ENCODE measurements around the gene CYP27C1. TPM values are rescaled to one million over a fixed set of nuclear protein-coding genes. Genes with fewer than 3 reads are reported as not detected.

The CYP27C1 gene
- total RNA-seq, 4 donors from 2014 or later = 0.95 to 4.6 (median 1.6) TPM

- TF ChIP-seq, protein P1, sequence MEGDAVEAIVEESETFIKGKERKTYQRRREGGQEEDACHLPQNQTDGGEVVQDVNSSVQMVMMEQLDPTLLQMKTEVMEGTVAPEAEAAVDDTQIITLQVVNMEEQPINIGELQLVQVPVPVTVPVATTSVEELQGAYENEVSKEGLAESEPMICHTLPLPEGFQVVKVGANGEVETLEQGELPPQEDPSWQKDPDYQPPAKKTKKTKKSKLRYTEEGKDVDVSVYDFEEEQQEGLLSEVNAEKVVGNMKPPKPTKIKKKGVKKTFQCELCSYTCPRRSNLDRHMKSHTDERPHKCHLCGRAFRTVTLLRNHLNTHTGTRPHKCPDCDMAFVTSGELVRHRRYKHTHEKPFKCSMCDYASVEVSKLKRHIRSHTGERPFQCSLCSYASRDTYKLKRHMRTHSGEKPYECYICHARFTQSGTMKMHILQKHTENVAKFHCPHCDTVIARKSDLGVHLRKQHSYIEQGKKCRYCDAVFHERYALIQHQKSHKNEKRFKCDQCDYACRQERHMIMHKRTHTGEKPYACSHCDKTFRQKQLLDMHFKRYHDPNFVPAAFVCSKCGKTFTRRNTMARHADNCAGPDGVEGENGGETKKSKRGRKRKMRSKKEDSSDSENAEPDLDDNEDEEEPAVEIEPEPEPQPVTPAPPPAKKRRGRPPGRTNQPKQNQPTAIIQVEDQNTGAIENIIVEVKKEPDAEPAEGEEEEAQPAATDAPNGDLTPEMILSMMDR (IDR thresholded peaks at IDR 0.05) = no peak
- TF ChIP-seq POLR2A (IDR thresholded peaks at IDR 0.05) = no peak
- intact Hi-C loops (cut with DNase I) = no loop called here
- no peak for DNase-seq
- H3K4me3 ChIP-seq = peak overlapping the region; percentile 65 to 85 (median 69)
- H3K36me3 ChIP-seq = no peaks in the 10 kb centered on the region
- peaks cover 0 to 48% (median 1%) of the 10 kb centered on the region in 4 donors for H3K27me3 ChIP-seq
- no peaks in the 10 kb centered on the region for H3K9me3 ChIP-seq
- peak overlapping the region; percentile 81 to 91 (median 88) for H3K27ac ChIP-seq
- WGBS, 2 donors = 1 to 10% methylated on average over 27 to 29 of the region's 71 CpGs
- peaks cover 5 to 40% (median 14%) of the 10 kb centered on the region in 3 donors for H3K4me1 ChIP-seq
Observed at GRCh38 chr2:127219171-127220070, 678 bp downstream of the CYP27C1 start.

DNA sequence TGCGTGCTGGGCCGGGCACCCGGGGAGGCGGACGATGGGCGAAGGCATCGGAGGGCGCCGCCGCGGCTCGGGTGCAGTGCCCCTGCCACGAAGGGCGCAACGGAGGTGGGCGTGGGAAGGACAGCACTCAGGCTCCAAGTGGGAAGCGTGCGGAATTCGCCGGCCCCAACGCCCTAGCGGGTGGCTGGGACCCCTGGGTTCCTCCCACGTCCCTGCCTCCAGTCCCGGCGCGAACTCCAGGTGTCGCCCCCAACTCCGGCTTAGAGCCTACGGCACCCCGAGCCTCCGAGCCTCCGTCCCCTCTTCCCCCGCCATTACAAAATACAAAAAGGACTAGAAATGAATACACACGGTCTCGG is 1.3 kb downstream of the CYP27C1 start:
- peak overlapping the region; percentile 81 to 91 (median 88) for H3K27ac ChIP-seq
- WGBS, 2 donors = 0% methylated on average over 15 to 20 of the region's 35 CpGs

DNA sequence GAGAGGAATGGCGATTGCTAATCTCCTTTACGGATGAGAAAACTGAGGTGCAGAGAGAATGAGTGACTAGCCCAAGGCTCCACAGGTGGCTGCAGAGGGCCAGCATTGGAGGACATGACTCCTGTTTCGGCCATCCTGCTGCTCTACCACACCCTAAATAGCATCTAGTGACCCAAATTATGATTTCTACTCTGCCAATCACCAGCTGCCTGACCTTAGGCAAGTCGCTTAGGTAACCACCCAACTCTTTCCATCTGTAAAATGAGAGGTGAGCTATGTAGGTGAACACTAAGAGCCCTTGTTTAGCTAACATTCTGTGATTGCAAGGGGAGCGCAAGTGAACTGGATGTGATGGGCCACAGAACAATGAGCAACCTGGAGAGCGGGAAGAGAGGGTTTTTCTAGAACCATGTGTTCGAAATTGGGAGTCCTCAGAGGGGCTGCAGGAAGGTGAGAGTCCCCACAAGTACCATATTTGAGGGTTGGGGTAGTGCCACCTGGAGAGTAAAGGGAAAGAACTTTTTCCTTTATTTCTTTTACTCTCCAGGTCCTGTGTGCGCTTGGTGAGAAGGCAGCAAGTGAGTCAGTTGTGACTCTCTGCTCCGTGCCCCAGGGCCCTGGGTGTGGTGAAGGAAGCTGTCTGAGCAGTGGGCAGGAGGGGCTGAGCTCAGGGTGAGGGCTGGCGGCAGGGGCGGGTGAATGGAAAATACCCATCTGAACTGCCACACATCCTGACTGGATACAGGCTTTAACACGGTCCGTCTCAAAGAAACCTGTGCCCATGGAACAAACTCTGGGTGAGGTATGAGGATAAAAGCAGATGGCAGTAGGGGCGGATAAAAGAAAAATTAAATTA is 2.4 kb downstream of the CYP27C1 start:
- peaks cover 0 to 48% (median 1%) of the 10 kb centered on the region in 4 donors for H3K27me3 ChIP-seq
- DNase-seq = no peak

More for the DNA sequence above, 1.3 kb downstream of the CYP27C1 start:
- no peak for DNase-seq
- Histone ChIP-seq H3K27me3 (peaks cover 0 to 48% (median 1%) of the 10 kb centered on the region in 4 donors), H3K4me3 (peak overlapping the region; percentile 65 to 85 (median 69)), H3K36me3 (no peaks in the 10 kb centered on the region), H3K9me3 (no peaks in the 10 kb centered on the region), H3K4me1 (peaks cover 5 to 40% (median 14%) of the 10 kb centered on the region in 3 donors)
- TF ChIP-seq POLR2A (IDR thresholded peaks at IDR 0.05) = no peak
- TF ChIP-seq, protein P1 (IDR thresholded peaks at IDR 0.05) = no peak
- intact Hi-C loops (cut with DNase I) = no loop called here

GRCh38 chr2:127216593-127216992 is 3.5 kb downstream of the CYP27C1 start:
- H3K36me3 ChIP-seq = no peaks in the 10 kb centered on the region
- WGBS, 2 donors = 77 to 79% methylated on average over 1 of the region's 1 CpG
- H3K4me3 ChIP-seq = no peak overlapping the region
- DNase-seq = no peak
- peak overlapping the region; percentile 51 to 91 (median 88) for H3K27ac ChIP-seq
- intact Hi-C loops (cut with DNase I) = no loop called here
- H3K27me3 ChIP-seq = peaks cover 0 to 41% (median 1%) of the 10 kb centered on the region in 4 donors
- no peaks in the 10 kb centered on the region for H3K9me3 ChIP-seq
- TF ChIP-seq, protein P1 (IDR thresholded peaks at IDR 0.05) = no peak
- TF ChIP-seq POLR2A (IDR thresholded peaks at IDR 0.05) = no peak
- H3K4me1 ChIP-seq = peaks cover 5 to 40% (median 14%) of the 10 kb centered on the region in 3 donors

More for the DNA sequence above, 2.4 kb downstream of the CYP27C1 start:
- Histone ChIP-seq H3K4me1 (peaks cover 5 to 40% (median 14%) of the 10 kb centered on the region in 3 donors), H3K4me3 (peak overlapping the region; percentile 65 to 85 (median 69)), H3K27ac (peak overlapping the region; percentile 81 to 91 (median 88)), H3K36me3 (no peaks in the 10 kb centered on the region), H3K9me3 (no peaks in the 10 kb centered on the region)
- intact Hi-C loops (cut with DNase I) = no loop called here
- peak in 1 of 4 donors; percentile 47 for TF ChIP-seq POLR2A (IDR thresholded peaks at IDR 0.05)
- TF ChIP-seq, protein P1 (IDR thresholded peaks at IDR 0.05) = no peak
- whole genome bisulfite sequencing, 2 donors = 34 to 51% methylated on average over 12 to 13 of the region's 14 CpGs
